Hepatocyte (in vitro differentiated cells): Measurements from ENCODE around the gene WRNIP1. TPM values are rescaled to one million over a fixed set of nuclear protein-coding genes. Genes with fewer than 3 reads are reported as not detected.

ENCODE experiments used
- DNase-seq: peaks from one replicate; pipeline ENCODE4 v3.0.0-alpha.2; 2016; ENCODE audit warnings: low spot score
- H2AFZ ChIP-seq: fragments of 200-600 bp; sonication (generic); 2 replicates; pipeline ENCODE4 v1.6.0; 2016; ENCODE audit warnings: antibody characterized with exemption, mild to moderate bottlenecking
- H3K27ac ChIP-seq: fragments of 200-600 bp; sonication (generic); 2 replicates; pipeline ENCODE4 v1.5.1; 2016; ENCODE audit warnings: mild to moderate bottlenecking
- H3K27me3 ChIP-seq: fragments of 200-600 bp; sonication (generic); 2 replicates; pipeline ENCODE4 v1.6.1; 2016
- H3K36me3 ChIP-seq: fragments of 200-600 bp; sonication (generic); replicated peaks from 2 replicates; pipeline ENCODE4 v1.5.1; 2016; ENCODE audit warnings: low read depth; ENCODE audit not compliant: insufficient read depth
- H3K4me1 ChIP-seq: fragments of 200-600 bp; sonication (generic); 2 replicates; pipeline ENCODE4 v1.5.1; 2016; ENCODE audit warnings: mild to moderate bottlenecking, moderate library complexity; ENCODE audit not compliant: insufficient read depth
- H3K4me2 ChIP-seq: fragments of 200-600 bp; sonication (generic); 2 replicates; pipeline ENCODE4 v1.6.0; 2016
- H3K4me3 ChIP-seq: fragments of 200-600 bp; sonication (generic); 2 replicates; pipeline ENCODE4 v1.5.1; 2016; ENCODE audit warnings: mild to moderate bottlenecking
- H3K79me2 ChIP-seq: fragments of 200-600 bp; sonication (generic); 2 replicates; pipeline ENCODE4 v1.6.0; 2017; ENCODE audit warnings: mild to moderate bottlenecking
- H3K9me2 ChIP-seq: fragments of 200-600 bp; sonication (generic); replicated peaks from 2 replicates; pipeline ENCODE4 v1.6.0; 2017; ENCODE audit warnings: mild to moderate bottlenecking; ENCODE audit not compliant: insufficient read depth
- H3K9me3 ChIP-seq: fragments of 200-600 bp; sonication (generic); 2 replicates; pipeline ENCODE4 v1.5.1; 2016; ENCODE audit warnings: low read depth, mild to moderate bottlenecking
- H4K20me1 ChIP-seq: fragments of 200-600 bp; sonication (generic); 2 replicates; pipeline ENCODE4 v1.6.0; 2016; ENCODE audit warnings: mild to moderate bottlenecking; ENCODE audit not compliant: insufficient read depth, poor library complexity, severe bottlenecking
- CTCF ChIP-seq: fragments of 200-600 bp; sonication (generic); IDR thresholded peaks from 2 replicates; pipeline ENCODE4 v1.5.1; 2016; ENCODE audit warnings: antibody characterized with exemption, mild to moderate bottlenecking; ENCODE audit not compliant: poor library complexity
- EZH2 ChIP-seq: fragments of 200-600 bp; sonication (generic); IDR thresholded peaks from 2 replicates; pipeline ENCODE4 v1.6.1; 2016; ENCODE audit warnings: antibody characterized with exemption, mild to moderate bottlenecking, borderline replicate concordance
- EZH2phosphoT487 ChIP-seq: fragments of 200-600 bp; sonication (generic); IDR thresholded peaks from one replicate; pipeline ENCODE4 v1.6.1; 2018; ENCODE audit warnings: antibody characterized with exemption, mild to moderate bottlenecking, low read depth, moderate library complexity; ENCODE audit not compliant: unreplicated experiment, severe bottlenecking
- WGBS: methylation state at CpG from one replicate; pipeline ENCODE4 v1.1.6; 2016; ENCODE audit warnings: low lambda C conversion rate; ENCODE audit errors: missing lambda C conversion rate; 5-methylcytosine and 5-hydroxymethylcytosine counted together
- polyA plus RNA-seq: library from polyadenylated mRNA; unstranded; fragments of >200 nt; fragmentation: Nextera tagmentation; extraction: Ambion mirVana; gene quantifications from 2 replicates; pipeline ENCODE4 v1.2.1, GENCODE V29; 2016
- total RNA-seq: library from RNA; depleted of rRNA; stranded (reverse); fragments of >200 nt; gene quantifications from 2 replicates; pipeline ENCODE4 v1.2.3, GENCODE V29; 2014

The WRNIP1 gene
- total and polyA plus RNA-seq, 2 experiments from 2014 or later, result 47.6 to 54.6 TPM

- Histone ChIP-seq H3K36me3 (no peaks in the 10 kb centered on the region), H2AFZ (no peak overlapping the region), H3K9me3 (peaks cover 3% of the 10 kb centered on the region), H3K27ac (no peak overlapping the region), H3K4me1 (peaks cover 18% of the 10 kb centered on the region), H4K20me1 (no peaks in the 10 kb centered on the region), H3K79me2 (no peaks in the 10 kb centered on the region), H3K4me2 (no peak overlapping the region), H3K9me2 (no peaks in the 10 kb centered on the region), H3K4me3 (no peak overlapping the region), H3K27me3 (no peaks in the 10 kb centered on the region)
- DNase-seq, result no peak
- TF ChIP-seq EZH2phosphoT487, result no peak
- TF ChIP-seq EZH2, result no peak
- no peak for TF ChIP-seq CTCF
- whole genome bisulfite sequencing, result 94% methylated on average over 3 of the region's 3 CpGs
These were observed 47.5 kb downstream of the WRNIP1 start for GRCh38 chr6:2812695-2813094.

GRCh38 chr6:2816158-2816557 is 51.0 kb downstream of the WRNIP1 start:
- Histone ChIP-seq H3K27me3 (no peaks in the 10 kb centered on the region), H4K20me1 (no peaks in the 10 kb centered on the region), H2AFZ (no peak overlapping the region), H3K79me2 (no peaks in the 10 kb centered on the region), H3K4me3 (no peak overlapping the region), H3K9me3 (peaks cover 3% of the 10 kb centered on the region), H3K4me2 (no peak overlapping the region), H3K4me1 (peaks cover 10% of the 10 kb centered on the region), H3K9me2 (no peaks in the 10 kb centered on the region), H3K36me3 (no peaks in the 10 kb centered on the region), H3K27ac (no peak overlapping the region)
- DNase-seq, result no peak
- TF ChIP-seq CTCF, result no peak
- no peak for TF ChIP-seq EZH2
- no peak for TF ChIP-seq EZH2phosphoT487

- Histone ChIP-seq H4K20me1 (no peaks in the 10 kb centered on the region), H2AFZ (peak overlapping the region; percentile 10), H3K9me2 (no peaks in the 10 kb centered on the region), H3K4me3 (no peak overlapping the region), H3K4me2 (peak overlapping the region; percentile 32), H3K9me3 (peaks cover 3% of the 10 kb centered on the region), H3K27ac (peak overlapping the region; percentile 47), H3K79me2 (no peaks in the 10 kb centered on the region), H3K36me3 (no peaks in the 10 kb centered on the region), H3K27me3 (no peaks in the 10 kb centered on the region), H3K4me1 (peaks cover 15% of the 10 kb centered on the region)
- WGBS, result 36% methylated on average over 4 of the region's 4 CpGs
- DNase-seq, result no peak
- no peak for TF ChIP-seq CTCF
- TF ChIP-seq EZH2phosphoT487, result no peak
- no peak for TF ChIP-seq EZH2
These were observed 52.8 kb downstream of the WRNIP1 start for GRCh38 chr6:2817903-2818443.

GRCh38 chr6:2818593-2818992 is 53.4 kb downstream of the WRNIP1 start:
- Histone ChIP-seq H3K4me3 (no peak overlapping the region), H3K36me3 (no peaks in the 10 kb centered on the region), H4K20me1 (no peaks in the 10 kb centered on the region), H2AFZ (no peak overlapping the region), H3K4me2 (peak overlapping the region; percentile 32), H3K27me3 (no peaks in the 10 kb centered on the region), H3K79me2 (no peaks in the 10 kb centered on the region), H3K9me2 (no peaks in the 10 kb centered on the region), H3K27ac (peak overlapping the region; percentile 47), H3K4me1 (peaks cover 16% of the 10 kb centered on the region), H3K9me3 (peaks cover 3% of the 10 kb centered on the region)
- 63% methylated on average over 3 of the region's 3 CpGs for WGBS
- TF ChIP-seq EZH2phosphoT487 (no peak), EZH2 (no peak), CTCF (no peak)
- no peak for DNase-seq
